KOPT-K1 (cell line): ENCODE measurements around the gene EVA1A.
"Not testable (repeated sequence)": the region's sequence is repeated elsewhere in the genome, so short reads cannot be mapped to it uniquely, and the experiment has no call there.

Experiments used
- H3K27ac ChIP-seq: fragments of 200-600 bp; sonication (generic); 2 replicates; pipeline ENCODE4 v1.5.1; 2016; ENCODE audit warnings: antibody characterized with exemption, mild to moderate bottlenecking, low read depth, low read length; ENCODE audit not compliant: poor library complexity, severe bottlenecking
- H3K36me3 ChIP-seq: fragments of 200-600 bp; sonication (generic); 2 replicates; pipeline ENCODE4 v1.5.1; 2017; ENCODE audit warnings: antibody characterized with exemption, mild to moderate bottlenecking, low read length, moderate library complexity; ENCODE audit not compliant: insufficient read depth
- H3K9me3 ChIP-seq: fragments of 200-600 bp; sonication (generic); 2 replicates; pipeline ENCODE4 v1.5.1; 2017; ENCODE audit warnings: antibody characterized with exemption, low read length, mild to moderate bottlenecking; ENCODE audit not compliant: insufficient read depth, poor library complexity, severe bottlenecking

Gene EVA1A

GRCh38 chr2:75483878-75484277, 76.9 kb downstream of the EVA1A start:
- Histone ChIP-seq H3K27ac (no peak overlapping the region), H3K9me3 (no peaks in the 10 kb centered on the region), H3K36me3 (no peaks in the 10 kb centered on the region)

GRCh38 chr2:75482398-75482797, 78.3 kb downstream of the EVA1A start:
- Histone ChIP-seq H3K27ac (no peak overlapping the region), H3K36me3 (no peaks in the 10 kb centered on the region), H3K9me3 (peaks cover 3% of the 10 kb centered on the region)

GRCh38 chr2:75480971-75481836, 79.5 kb downstream of the EVA1A start:
- H3K9me3 ChIP-seq: peaks cover 3% of the 10 kb centered on the region
- H3K36me3 ChIP-seq: no peaks in the 10 kb centered on the region
- peak overlapping the region; percentile 45 for H3K27ac ChIP-seq

GRCh38 chr2:75477696-75478095, 83.0 kb downstream of the EVA1A start:
- H3K9me3 ChIP-seq, H3K36me3 ChIP-seq, H3K27ac ChIP-seq: not testable (repeated sequence)

GRCh38 chr2:75476761-75477160, 84.0 kb downstream of the EVA1A start:
- Histone ChIP-seq H3K27ac (no peak overlapping the region), H3K36me3 (no peaks in the 10 kb centered on the region), H3K9me3 (peaks cover 3% of the 10 kb centered on the region)

- Histone ChIP-seq H3K36me3 (no peaks in the 10 kb centered on the region), H3K27ac (no peak overlapping the region), H3K9me3 (peaks cover 3% of the 10 kb centered on the region)
Measured at GRCh38 chr2:75475976-75476375, 84.8 kb downstream of the EVA1A start.

GRCh38 chr2:75475049-75475448, 85.7 kb downstream of the EVA1A start:
- Histone ChIP-seq H3K36me3 (no peaks in the 10 kb centered on the region), H3K27ac (no peak overlapping the region)

GRCh38 chr2:75474115-75474514, 86.6 kb downstream of the EVA1A start:
- Histone ChIP-seq H3K9me3 (peaks cover 3% of the 10 kb centered on the region), H3K27ac (no peak overlapping the region)

More at GRCh38 chr2:75475049-75475448, 85.7 kb downstream of the EVA1A start:
- peaks cover 3% of the 10 kb centered on the region for H3K9me3 ChIP-seq

GRCh38 chr2:75466708-75467311, 93.9 kb downstream of the EVA1A start:
- Histone ChIP-seq H3K36me3 (no peaks in the 10 kb centered on the region), H3K27ac (no peak overlapping the region), H3K9me3 (no peaks in the 10 kb centered on the region)

More at GRCh38 chr2:75474115-75474514, 86.6 kb downstream of the EVA1A start:
- H3K36me3 ChIP-seq: no peaks in the 10 kb centered on the region

GRCh38 chr2:75465317-75465984, 95.3 kb downstream of the EVA1A start:
- Histone ChIP-seq H3K36me3 (no peaks in the 10 kb centered on the region), H3K27ac (no peak overlapping the region), H3K9me3 (no peaks in the 10 kb centered on the region)

GRCh38 chr2:75464348-75464946, 96.3 kb downstream of the EVA1A start:
- Histone ChIP-seq H3K9me3 (no peaks in the 10 kb centered on the region), H3K27ac (no peak overlapping the region), H3K36me3 (no peaks in the 10 kb centered on the region)

- no peaks in the 10 kb centered on the region for H3K36me3 ChIP-seq
Measured at GRCh38 chr2:75462721-75463120, 98.0 kb downstream of the EVA1A start.

GRCh38 chr2:75462206-75462605, 98.5 kb downstream of the EVA1A start:
- Histone ChIP-seq H3K36me3 (no peaks in the 10 kb centered on the region), H3K27ac (no peak overlapping the region), H3K9me3 (no peaks in the 10 kb centered on the region)

More at GRCh38 chr2:75462721-75463120, 98.0 kb downstream of the EVA1A start:
- no peaks in the 10 kb centered on the region for H3K9me3 ChIP-seq
- H3K27ac ChIP-seq: no peak overlapping the region

- H3K36me3 ChIP-seq: no peaks in the 10 kb centered on the region
- H3K9me3 ChIP-seq: no peaks in the 10 kb centered on the region
- H3K27ac ChIP-seq: no peak overlapping the region
Measured at GRCh38 chr2:75460630-75461029, 100.1 kb downstream of the EVA1A start.
